ENCODE data around the gene TSPAN4. TPM values are rescaled to one million over a fixed set of nuclear protein-coding genes. Genes with fewer than 3 reads are reported as not detected.

The TSPAN4 gene
- total and polyA plus RNA-seq, 4 donors: 68.3 to 197 (median 134) TPM

- Histone ChIP-seq H3K9me3 (ENCODE audit: control insufficient read depth in 4 of 4, insufficient read depth in 3 of 4, low read length in 3 of 4) (no peaks in the 10 kb centered on the region), H3K36me3 (ENCODE audit: control insufficient read depth in 4 of 4, insufficient read depth in 4 of 4, low read length in 4 of 4) (peaks cover 0 to 28% (median 7%) of the 10 kb centered on the region in 4 donors), H3K27ac (ENCODE audit: low read depth in 1 of 2, low read length in 1 of 2) (no peak overlapping the region), H3K27me3 (ENCODE audit: control insufficient read depth in 3 of 3, insufficient read depth in 3 of 3, low read length in 2 of 3) (no peaks in the 10 kb centered on the region), H3K9ac (ENCODE audit: insufficient read depth in 1 of 2, low read length in 2 of 2) (no peak overlapping the region), H3K4me3 (no peak overlapping the region), H3K4me1 (ENCODE audit: control insufficient read depth in 5 of 5, insufficient read depth in 5 of 5, low read length in 5 of 5) (peaks cover 0 to 22% (median 15%) of the 10 kb centered on the region in 5 donors)
- TF ChIP-seq CTCF (IDR thresholded peaks at IDR 0.05; ENCODE audit: control extremely low read depth, extremely low read depth): no peak
- 90 to 92% methylated on average over 27 to 31 of the region's 31 CpGs for WGBS, 2 donors
- ATAC-seq (ENCODE audit: insufficient read depth, low FRiP score) (no peak), DNase-seq (no peak)
These were observed 48.5 kb upstream of the TSPAN4 start for GRCh38 chr11:794013-794765.

GRCh38 chr11:794766-795633, 47.7 kb upstream of the TSPAN4 start:
- Histone ChIP-seq H3K4me3 (no peak overlapping the region), H3K4me1 (ENCODE audit: control insufficient read depth in 5 of 5, insufficient read depth in 5 of 5, low read length in 5 of 5) (peaks cover 0 to 22% (median 15%) of the 10 kb centered on the region in 5 donors), H3K27me3 (ENCODE audit: control insufficient read depth in 3 of 3, insufficient read depth in 3 of 3, low read length in 2 of 3) (no peaks in the 10 kb centered on the region), H3K9ac (ENCODE audit: insufficient read depth in 1 of 2, low read length in 2 of 2) (no peak overlapping the region), H3K27ac (ENCODE audit: low read depth in 1 of 2, low read length in 1 of 2) (peak overlapping the region in 1 of 2 donors; percentile 61), H3K36me3 (ENCODE audit: control insufficient read depth in 4 of 4, insufficient read depth in 4 of 4, low read length in 4 of 4) (peaks cover 0 to 30% (median 7%) of the 10 kb centered on the region in 4 donors), H3K9me3 (ENCODE audit: control insufficient read depth in 4 of 4, insufficient read depth in 3 of 4, low read length in 3 of 4) (no peaks in the 10 kb centered on the region)
- no peak for TF ChIP-seq CTCF (IDR thresholded peaks at IDR 0.05; ENCODE audit: control extremely low read depth, extremely low read depth)
- no peak for ATAC-seq (ENCODE audit: insufficient read depth, low FRiP score)
- WGBS, 2 donors: 49 to 75% methylated on average over 34 to 38 of the region's 38 CpGs
- DNase-seq: no peak

- Histone ChIP-seq H3K9ac (ENCODE audit: insufficient read depth in 1 of 2, low read length in 2 of 2) (peak overlapping the region; percentile 28 to 87), H3K36me3 (ENCODE audit: control insufficient read depth in 4 of 4, insufficient read depth in 4 of 4, low read length in 4 of 4) (peaks cover 0 to 38% (median 7%) of the 10 kb centered on the region in 4 donors), H3K4me3 (peak overlapping the region; percentile 49), H3K9me3 (ENCODE audit: control insufficient read depth in 4 of 4, insufficient read depth in 3 of 4, low read length in 3 of 4) (no peaks in the 10 kb centered on the region), H3K4me1 (ENCODE audit: control insufficient read depth in 5 of 5, insufficient read depth in 5 of 5, low read length in 5 of 5) (peaks cover 0 to 22% (median 15%) of the 10 kb centered on the region in 5 donors), H3K27ac (ENCODE audit: low read depth in 1 of 2, low read length in 1 of 2) (peak overlapping the region; percentile 14 to 83), H3K27me3 (ENCODE audit: control insufficient read depth in 3 of 3, insufficient read depth in 3 of 3, low read length in 2 of 3) (no peaks in the 10 kb centered on the region)
- DNase-seq (peak; percentile 82 to 90 (median 86)), ATAC-seq (ENCODE audit: insufficient read depth, low FRiP score) (peak; percentile 39)
- WGBS, 2 donors: 3 to 4% methylated on average over 23 to 26 of the region's 26 CpGs
- no peak for TF ChIP-seq CTCF (IDR thresholded peaks at IDR 0.05; ENCODE audit: control extremely low read depth, extremely low read depth)
These were observed 46.8 kb upstream of the TSPAN4 start for GRCh38 chr11:795634-796564.
